WTC11 (cell line): ENCODE results near the gene OPN1SW. TPM values are rescaled to one million over a fixed set of nuclear protein-coding genes. Genes with fewer than 3 reads are reported as not detected.

Experiments used
- ARID4B ChIP-seq: sonication (generic); formaldehyde crosslinking; IDR thresholded peaks from 2 replicates; pipeline ENCODE4 v1.8.0; 2023; ENCODE audit warnings: missing genetic modification reagents, mild to moderate bottlenecking, borderline replicate concordance
- E2F4 ChIP-seq: sonication (generic); formaldehyde crosslinking; IDR thresholded peaks from 2 replicates; pipeline ENCODE4 v1.8.1; 2022; ENCODE audit warnings: low read depth, mild to moderate bottlenecking, moderate library complexity, missing genetic modification reagents, borderline replicate concordance
- FOXP1 ChIP-seq: sonication (generic); formaldehyde crosslinking; IDR thresholded peaks from 2 replicates; pipeline ENCODE4 v1.8.0; 2022; ENCODE audit warnings: missing genetic modification reagents, mild to moderate bottlenecking, moderate library complexity, borderline replicate concordance
- GTF2I ChIP-seq: fragments of 250-450 bp; sonication (Bioruptor Pico); conservative IDR thresholded peaks from 2 replicates; pipeline ENCODE4 v1.4.0; 2021; ENCODE audit warnings: mild to moderate bottlenecking
- JAZF1 ChIP-seq: fragments of 250-450 bp; sonication (Bioruptor Pico); IDR thresholded peaks from 2 replicates; pipeline ENCODE4 v1.9.0; 2021; ENCODE audit warnings: moderate library complexity, mild to moderate bottlenecking, inconsistent platforms
- RELA ChIP-seq: sonication (generic); formaldehyde crosslinking; IDR thresholded peaks from 2 replicates; pipeline ENCODE4 v1.8.1; 2022; ENCODE audit warnings: missing genetic modification reagents, mild to moderate bottlenecking, borderline replicate concordance
- STAT6 ChIP-seq: sonication (generic); formaldehyde crosslinking; conservative IDR thresholded peaks from 2 replicates; pipeline ENCODE4 v1.8.1; 2023; ENCODE audit warnings: mild to moderate bottlenecking, low read depth, missing genetic modification reagents, moderate library complexity
- TEAD4 ChIP-seq: sonication (generic); formaldehyde crosslinking; IDR thresholded peaks from 2 replicates; pipeline ENCODE4 v1.8.0; 2022; ENCODE audit warnings: mild to moderate bottlenecking, missing genetic modification reagents
- TP53 ChIP-seq: sonication (generic); formaldehyde crosslinking; IDR thresholded peaks from 2 replicates; pipeline ENCODE4 v1.8.1; 2023; ENCODE audit warnings: mild to moderate bottlenecking, missing genetic modification reagents
- ZBTB21 ChIP-seq: sonication (generic); formaldehyde crosslinking; IDR thresholded peaks from 2 replicates; pipeline ENCODE4 v1.8.1; 2023; ENCODE audit warnings: mild to moderate bottlenecking, missing genetic modification reagents, borderline replicate concordance
- ZMAT4 ChIP-seq: fragments of 250-450 bp; sonication (Bioruptor Pico); IDR thresholded peaks from 2 replicates; pipeline ENCODE4 v1.9.0; 2021; ENCODE audit warnings: mild to moderate bottlenecking
- ZNF281 ChIP-seq: sonication (generic); formaldehyde crosslinking; IDR thresholded peaks from 2 replicates; pipeline ENCODE4 v1.8.0; 2023; ENCODE audit warnings: mild to moderate bottlenecking, missing genetic modification reagents
- ZNF396 ChIP-seq: fragments of 250-450 bp; sonication (Bioruptor Pico); IDR thresholded peaks from 2 replicates; pipeline ENCODE4 v1.8.0; 2021; ENCODE audit warnings: mild to moderate bottlenecking, moderate library complexity, borderline replicate concordance
- ZNF512 ChIP-seq: sonication (generic); formaldehyde crosslinking; IDR thresholded peaks from 2 replicates; pipeline ENCODE4 v1.8.1; 2022; ENCODE audit warnings: missing genetic modification reagents, borderline replicate concordance
- total RNA-seq: library from RNA; stranded (reverse); gene quantifications from 3 replicates; pipeline ENCODE4 v1.2.3, GENCODE V29; 2021

Gene OPN1SW
- total RNA-seq, 1 experiment from 2014 or later: not detected

- no peak for TF ChIP-seq ARID4B (CRISPR knock-in tag)
- TF ChIP-seq ZNF512 (CRISPR knock-in tag): no peak
- TF ChIP-seq E2F4 (CRISPR knock-in tag): no peak
- no peak for TF ChIP-seq TEAD4 (CRISPR knock-in tag)
- TF ChIP-seq ZMAT4 (CRISPR knock-in tag): no peak
- TF ChIP-seq TP53 (CRISPR knock-in tag): no peak
- TF ChIP-seq ZNF281 (CRISPR knock-in tag): no peak
- TF ChIP-seq GTF2I: no peak
- TF ChIP-seq ZNF396 (CRISPR knock-in tag): no peak
- no peak for TF ChIP-seq ZBTB21 (CRISPR knock-in tag)
- no peak for TF ChIP-seq RELA (CRISPR knock-in tag)
- no peak for TF ChIP-seq STAT6 (CRISPR knock-in tag)
- TF ChIP-seq FOXP1 (CRISPR knock-in tag): no peak
- no peak for TF ChIP-seq JAZF1 (CRISPR knock-in tag)
Observed at GRCh38 chr7:128740996-128741395, 34.6 kb downstream of the OPN1SW start (continued).
